ENCODE data around the gene ZNF366. TPM values are rescaled to one million over a fixed set of nuclear protein-coding genes. Genes with fewer than 3 reads are reported as not detected.

The ZNF366 gene
- total and polyA plus RNA-seq, 3 donors from 2014 or later: 0.96 to 2.2 (median 1.4) TPM

DNA sequence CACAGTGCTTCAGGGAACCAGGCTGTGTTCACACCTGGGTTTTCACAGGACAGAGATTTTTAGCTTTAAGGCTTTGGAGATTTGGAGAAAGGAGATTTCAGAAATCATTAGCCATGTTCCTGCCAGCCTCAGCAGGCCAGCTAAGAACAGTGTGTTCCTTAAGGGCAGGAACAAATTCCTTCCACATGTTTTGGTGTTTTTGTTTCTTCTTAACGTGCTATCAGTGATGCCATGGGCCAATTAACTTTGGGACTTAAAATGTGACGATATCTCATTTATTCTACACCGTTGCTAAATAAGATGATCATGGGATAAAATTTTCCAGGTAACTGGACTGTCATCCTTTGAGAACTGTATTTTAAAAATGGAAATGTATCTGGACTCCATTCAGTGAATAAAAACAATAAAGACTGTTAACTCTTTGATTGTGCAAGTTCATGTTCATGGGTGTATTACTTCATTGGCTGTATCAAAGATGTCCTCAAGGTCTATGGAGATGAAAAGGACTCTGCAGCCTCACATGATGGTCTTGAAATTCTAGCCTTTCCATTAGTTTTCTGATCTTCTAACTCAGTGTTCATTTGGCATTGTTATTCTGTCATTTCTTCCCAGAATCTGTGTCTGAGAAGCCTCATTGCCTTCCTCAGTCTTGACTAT is 72.3 kb downstream of the ZNF366 start:
- H3K27ac ChIP-seq: peak overlapping the region; percentile 16 to 43
- H3K4me1 ChIP-seq: peaks cover 14% of the 10 kb centered on the region

DNA sequence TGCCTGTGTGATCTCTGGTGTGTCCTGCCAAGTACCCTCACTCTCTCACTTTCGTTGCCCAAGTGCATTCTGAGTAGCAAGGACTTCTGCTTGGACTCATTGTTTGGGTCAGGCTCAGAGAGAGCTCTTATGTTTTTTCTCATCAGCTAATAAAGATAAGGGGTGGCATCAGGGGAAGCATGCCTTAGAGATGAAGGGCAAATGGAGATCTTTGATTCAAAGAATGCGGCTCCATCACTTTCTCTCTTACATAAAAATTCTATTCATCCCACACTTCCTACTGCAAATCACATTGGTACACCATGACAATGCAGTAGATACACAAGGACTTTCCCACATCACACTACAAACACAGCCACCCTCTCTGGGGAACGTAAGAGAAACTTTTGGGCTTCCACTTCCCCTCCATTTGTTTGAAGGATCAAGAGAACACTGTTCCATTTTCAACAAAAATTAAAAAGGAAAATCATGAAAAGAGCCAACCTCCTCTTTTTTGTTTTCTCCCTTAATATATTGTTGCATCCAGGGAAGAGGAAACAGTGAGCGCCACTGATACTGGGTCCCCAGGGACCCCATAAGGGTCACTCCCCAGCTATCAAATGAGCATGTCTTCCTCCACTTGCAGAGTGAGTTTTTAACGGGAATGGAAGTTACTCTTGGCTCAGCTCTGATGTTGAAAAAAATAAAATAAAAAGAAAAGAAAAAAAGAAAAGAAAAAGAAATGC is 73.0 kb downstream of the ZNF366 start:
- 47 to 49% methylated on average over 5 of the region's 5 CpGs for WGBS, 2 donors
- peak overlapping the region; percentile 16 to 43 for H3K27ac ChIP-seq
- no peak for DNase-seq
- no peaks in the 10 kb centered on the region for H3K27me3 ChIP-seq
- no peaks in the 10 kb centered on the region for H3K9me3 ChIP-seq
- H3K4me3 ChIP-seq: no peak overlapping the region
- H3K36me3 ChIP-seq (ENCODE audit: low read depth, missing control alignments): no peaks in the 10 kb centered on the region
- intact Hi-C loops (cut with DNase I; ENCODE audit: low total_unique reads): no loop called here
- TF ChIP-seq POLR2A (IDR thresholded peaks at IDR 0.05): no peak
- TF ChIP-seq, protein P1, sequence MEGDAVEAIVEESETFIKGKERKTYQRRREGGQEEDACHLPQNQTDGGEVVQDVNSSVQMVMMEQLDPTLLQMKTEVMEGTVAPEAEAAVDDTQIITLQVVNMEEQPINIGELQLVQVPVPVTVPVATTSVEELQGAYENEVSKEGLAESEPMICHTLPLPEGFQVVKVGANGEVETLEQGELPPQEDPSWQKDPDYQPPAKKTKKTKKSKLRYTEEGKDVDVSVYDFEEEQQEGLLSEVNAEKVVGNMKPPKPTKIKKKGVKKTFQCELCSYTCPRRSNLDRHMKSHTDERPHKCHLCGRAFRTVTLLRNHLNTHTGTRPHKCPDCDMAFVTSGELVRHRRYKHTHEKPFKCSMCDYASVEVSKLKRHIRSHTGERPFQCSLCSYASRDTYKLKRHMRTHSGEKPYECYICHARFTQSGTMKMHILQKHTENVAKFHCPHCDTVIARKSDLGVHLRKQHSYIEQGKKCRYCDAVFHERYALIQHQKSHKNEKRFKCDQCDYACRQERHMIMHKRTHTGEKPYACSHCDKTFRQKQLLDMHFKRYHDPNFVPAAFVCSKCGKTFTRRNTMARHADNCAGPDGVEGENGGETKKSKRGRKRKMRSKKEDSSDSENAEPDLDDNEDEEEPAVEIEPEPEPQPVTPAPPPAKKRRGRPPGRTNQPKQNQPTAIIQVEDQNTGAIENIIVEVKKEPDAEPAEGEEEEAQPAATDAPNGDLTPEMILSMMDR (IDR thresholded peaks at IDR 0.05): no peak
- H3K4me1 ChIP-seq: peaks cover 18% of the 10 kb centered on the region

More for the DNA sequence above, 72.3 kb downstream of the ZNF366 start:
- H3K36me3 ChIP-seq (ENCODE audit: low read depth, missing control alignments): no peaks in the 10 kb centered on the region
- no peaks in the 10 kb centered on the region for H3K27me3 ChIP-seq
- no peak for TF ChIP-seq POLR2A (IDR thresholded peaks at IDR 0.05)
- TF ChIP-seq, protein P1 (IDR thresholded peaks at IDR 0.05): no peak
- WGBS, 2 donors: 18 to 38% methylated on average over 3 of the region's 3 CpGs
- H3K9me3 ChIP-seq: no peaks in the 10 kb centered on the region
- DNase-seq: no peak
- H3K4me3 ChIP-seq: no peak overlapping the region
- intact Hi-C loops (cut with DNase I; ENCODE audit: low total_unique reads): no loop called here

DNA sequence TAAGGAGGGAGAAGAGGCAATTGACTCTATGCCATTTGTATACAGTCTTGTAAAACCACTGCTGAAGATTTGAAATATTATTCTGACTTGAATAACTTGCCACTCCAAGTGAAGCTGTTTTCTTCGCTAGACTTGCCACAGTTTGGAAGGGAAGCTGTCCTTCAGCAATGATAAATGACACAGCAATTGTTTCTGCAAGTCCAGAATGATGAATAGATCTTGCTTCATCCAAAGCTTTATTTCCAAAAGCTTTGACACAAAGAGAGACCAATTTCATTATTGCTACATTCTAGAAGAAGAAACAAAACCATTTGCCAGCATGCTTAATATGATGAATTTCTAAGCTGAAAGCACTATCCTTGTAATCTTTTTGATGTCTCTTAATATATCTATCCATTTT is 73.7 kb downstream of the ZNF366 start:
- H3K27ac ChIP-seq: peak overlapping the region in 1 of 2 donors; percentile 16
- H3K27me3 ChIP-seq: no peaks in the 10 kb centered on the region
- WGBS, 2 donors: 56 to 65% methylated on average over 1 of the region's 1 CpG
- TF ChIP-seq, protein P1 (IDR thresholded peaks at IDR 0.05): no peak
- TF ChIP-seq POLR2A (IDR thresholded peaks at IDR 0.05): no peak
- DNase-seq: no peak
- no peak overlapping the region for H3K4me3 ChIP-seq
- H3K4me1 ChIP-seq: peaks cover 18% of the 10 kb centered on the region
- H3K9me3 ChIP-seq: no peaks in the 10 kb centered on the region
- no peaks in the 10 kb centered on the region for H3K36me3 ChIP-seq (ENCODE audit: low read depth, missing control alignments)
- intact Hi-C loops (cut with DNase I; ENCODE audit: low total_unique reads): no loop called here

DNA sequence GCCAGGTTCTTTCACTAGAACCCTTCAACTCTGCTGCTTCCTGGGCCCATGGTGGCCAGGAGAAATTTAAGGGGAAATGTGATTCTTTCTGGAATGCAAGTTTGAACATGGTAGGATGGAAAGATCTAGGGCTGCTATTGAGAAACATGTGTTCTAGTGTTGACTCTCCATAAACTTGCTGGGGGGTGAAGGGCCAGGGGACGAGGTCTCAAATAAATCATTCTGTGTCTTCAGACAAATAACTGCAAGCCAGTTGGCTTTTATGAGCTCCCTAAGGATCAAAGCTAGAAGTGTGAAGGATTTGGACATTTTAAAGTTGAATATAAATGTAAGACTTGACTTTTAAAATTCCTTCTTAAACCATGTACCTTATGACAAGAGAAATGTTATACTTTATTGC is 78.5 kb downstream of the ZNF366 start:
- peaks cover 17% of the 10 kb centered on the region for H3K4me1 ChIP-seq
- no peaks in the 10 kb centered on the region for H3K9me3 ChIP-seq
- no peak overlapping the region for H3K4me3 ChIP-seq
- H3K27me3 ChIP-seq: no peaks in the 10 kb centered on the region
- WGBS, 2 donors: 77 to 81% methylated on average over 1 of the region's 1 CpG
- DNase-seq: no peak
- no peak for TF ChIP-seq POLR2A (IDR thresholded peaks at IDR 0.05)
- TF ChIP-seq, protein P1 (IDR thresholded peaks at IDR 0.05): no peak
- no peak overlapping the region for H3K27ac ChIP-seq
- intact Hi-C loops (cut with DNase I; ENCODE audit: low total_unique reads): no loop called here
- no peaks in the 10 kb centered on the region for H3K36me3 ChIP-seq (ENCODE audit: low read depth, missing control alignments)

Measured in testis (tissue), 3 donors.